GM03348 (cell line): Measurements from ENCODE around the gene RNF11.
"Not testable (repeated sequence)": the region's sequence is repeated elsewhere in the genome, so short reads cannot be mapped to it uniquely, and the experiment has no call there.

Source experiments
- DNase-seq: peaks from one replicate; pipeline ENCODE4 v3.0.0; 2012; ENCODE audit warnings: low spot score

RNF11 gene

GRCh38 chr1:51228471-51228870 lies 7.6 kb upstream of the RNF11 start:
- not testable (repeated sequence) for DNase-seq

DNA sequence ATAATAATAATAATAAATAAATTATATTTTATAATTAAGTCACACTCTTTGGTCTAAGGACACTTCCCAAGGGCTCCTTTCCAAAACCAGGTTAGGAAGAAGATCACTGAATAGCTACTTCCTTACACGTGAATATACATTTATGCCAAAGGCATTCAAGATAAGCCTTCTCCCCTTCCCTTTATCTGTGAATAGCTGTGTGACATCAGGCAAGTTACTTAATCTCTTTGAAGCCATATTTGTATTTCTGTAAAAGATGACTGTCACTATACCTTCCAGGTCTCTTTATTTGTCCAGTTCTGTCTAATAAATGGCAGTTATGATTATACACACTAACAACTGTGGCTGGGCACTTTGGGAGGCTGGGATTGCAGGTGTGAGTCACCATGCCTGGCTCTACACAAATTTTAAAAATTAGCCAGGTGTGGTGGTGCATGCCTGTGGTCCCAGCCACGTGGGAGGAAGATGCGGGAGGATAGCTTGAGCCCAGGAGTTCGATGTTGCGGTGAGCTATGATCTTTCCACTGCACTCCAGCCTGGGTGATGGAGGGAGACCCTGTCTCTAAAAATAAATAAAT lies 5.5 kb upstream of the RNF11 start:
- no peak for DNase-seq

- no peak for DNase-seq
Measured at GRCh38 chr1:51231120-51231519, 5.0 kb upstream of the RNF11 start.

DNA sequence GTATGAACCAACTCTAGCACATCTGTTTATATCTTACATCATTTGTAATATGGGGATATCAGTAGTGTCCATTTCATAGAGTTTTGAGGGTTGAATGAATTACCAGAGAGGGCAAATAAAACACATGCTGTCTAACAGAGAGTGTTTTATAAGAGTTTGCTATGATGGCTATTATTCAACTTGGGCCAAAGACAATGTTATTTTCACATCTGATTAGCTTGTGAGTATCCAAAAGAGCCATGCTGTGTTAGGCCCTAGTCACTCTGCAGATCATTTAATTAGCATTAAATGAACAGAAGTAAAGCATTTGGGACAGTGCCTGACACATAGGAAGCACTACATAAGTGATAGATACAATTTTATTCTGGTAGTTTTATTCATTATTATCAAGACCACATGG lies 4.2 kb upstream of the RNF11 start:
- DNase-seq = no peak

- DNase-seq = not testable (repeated sequence)
Measured at GRCh38 chr1:51234236-51234635, 1.8 kb upstream of the RNF11 start.

DNA sequence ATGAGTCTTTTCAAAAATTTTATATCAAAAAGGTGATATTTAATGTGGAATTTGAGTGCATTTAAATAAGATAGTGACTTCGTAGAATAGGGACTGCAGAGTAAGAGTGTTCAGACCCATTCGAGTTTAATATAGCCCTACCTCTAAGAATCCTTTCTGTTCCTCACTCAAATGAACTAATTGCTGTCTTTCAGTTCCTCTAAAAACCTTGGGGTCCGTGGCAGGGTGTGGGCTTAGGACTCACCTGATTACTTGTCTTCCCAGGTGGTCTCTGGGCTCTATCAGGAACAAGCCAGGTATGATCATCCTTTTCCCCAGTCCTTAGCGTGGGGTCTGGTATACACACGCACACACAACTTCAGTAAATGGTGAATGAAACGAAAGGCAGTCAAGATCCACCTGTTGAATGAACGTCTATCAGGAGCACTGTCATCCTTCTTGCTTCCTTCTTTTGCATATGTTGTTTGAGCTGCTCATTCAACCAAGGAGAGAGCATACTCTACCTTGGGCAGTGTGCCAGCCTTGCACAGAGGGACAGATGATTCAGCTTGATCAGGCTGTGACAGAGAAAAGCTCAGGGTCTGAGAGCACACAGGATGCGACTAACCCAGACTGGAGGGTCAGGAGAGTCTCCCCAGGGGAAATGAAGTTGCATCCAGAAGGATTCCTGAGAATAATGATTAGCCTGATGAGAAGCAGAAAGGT lies 1.2 kb upstream of the RNF11 start:
- no peak for DNase-seq

- DNase-seq = peak; percentile 49
Measured at GRCh38 chr1:51236531-51237350, 668 bp downstream of the RNF11 start.

GRCh38 chr1:51237351-51238033 lies 1.4 kb downstream of the RNF11 start:
- peak; percentile 33 for DNase-seq

DNA sequence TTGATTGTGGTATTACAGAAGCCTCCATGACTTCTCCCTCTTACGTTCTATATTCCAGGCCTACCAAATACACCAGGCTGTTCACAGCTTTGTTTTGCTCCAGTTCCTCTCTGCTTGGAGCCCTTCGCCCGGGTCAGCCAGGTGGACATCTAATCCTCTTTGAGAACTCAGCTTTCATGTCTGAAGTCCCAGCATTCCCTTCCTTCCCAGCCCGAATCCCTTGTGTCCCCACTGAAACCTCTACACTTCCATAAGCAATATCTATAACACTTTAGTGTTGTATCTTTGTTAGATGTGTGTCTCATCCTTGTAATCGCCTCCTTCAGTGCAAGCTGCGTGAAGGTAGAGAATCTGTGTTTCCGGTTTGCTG lies 1.9 kb downstream of the RNF11 start:
- DNase-seq = no peak

- DNase-seq = no peak
Measured at GRCh38 chr1:51240084-51240483, 4.0 kb downstream of the RNF11 start.

- DNase-seq = no peak
Measured at GRCh38 chr1:51241119-51241518, 5.0 kb downstream of the RNF11 start.

DNA sequence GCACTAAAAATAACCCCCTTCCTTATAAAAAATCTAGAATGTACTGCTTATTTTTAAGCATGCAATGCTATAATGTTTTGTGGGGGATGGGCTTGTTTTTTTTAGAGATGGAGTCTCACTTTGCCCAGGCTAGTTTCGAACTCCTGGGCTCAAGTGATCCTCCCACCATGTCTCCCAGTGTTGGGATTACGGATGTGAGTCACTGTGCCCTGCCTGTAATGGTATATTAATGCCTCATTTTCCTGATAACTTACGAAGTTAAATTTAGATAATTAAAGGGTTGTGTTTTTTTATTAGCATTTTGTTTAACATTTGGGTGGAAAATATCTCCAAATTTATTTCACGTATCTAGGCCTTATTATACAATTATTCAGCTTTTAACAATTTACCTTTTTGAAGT lies 6.5 kb downstream of the RNF11 start:
- DNase-seq = no peak

DNA sequence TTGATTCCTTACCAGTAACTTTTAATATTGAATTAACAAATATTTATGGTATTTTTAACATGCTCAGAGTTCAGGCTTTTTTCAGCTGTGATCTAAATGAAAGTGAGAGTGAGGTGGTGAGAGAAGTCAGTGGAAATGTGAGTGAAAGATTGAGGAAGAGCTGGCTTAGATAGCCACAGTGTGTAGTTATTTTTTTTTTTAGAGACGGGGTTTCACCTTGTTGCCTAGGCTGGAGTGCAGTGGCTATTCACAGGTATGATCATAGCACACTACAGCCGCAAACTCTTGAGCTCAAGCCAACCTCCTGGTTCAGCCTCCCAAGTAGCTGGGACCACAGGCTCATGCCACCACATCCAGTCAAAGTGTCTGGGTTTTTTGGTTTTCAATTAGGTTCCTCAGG lies 10.9 kb downstream of the RNF11 start:
- no peak for DNase-seq

DNA sequence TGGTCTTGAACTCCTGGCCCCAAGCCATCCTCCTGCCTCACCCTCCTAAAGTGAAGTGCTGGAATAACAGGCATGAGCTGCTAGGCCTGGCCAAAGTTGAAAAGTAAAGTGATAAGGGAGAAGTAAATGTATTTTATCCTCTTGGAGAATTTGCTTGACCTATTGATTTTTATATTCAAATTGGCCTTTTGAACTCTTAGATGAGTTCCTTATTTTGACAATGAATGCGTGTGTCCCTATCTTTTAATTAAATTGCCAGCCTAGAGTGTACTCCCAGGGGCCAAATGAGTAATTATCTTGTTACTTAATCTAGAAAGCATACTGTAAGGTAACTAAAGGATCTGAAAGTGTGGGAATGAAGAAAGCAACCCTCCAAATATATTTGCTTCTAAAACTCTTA lies 11.4 kb downstream of the RNF11 start:
- DNase-seq = no peak

DNA sequence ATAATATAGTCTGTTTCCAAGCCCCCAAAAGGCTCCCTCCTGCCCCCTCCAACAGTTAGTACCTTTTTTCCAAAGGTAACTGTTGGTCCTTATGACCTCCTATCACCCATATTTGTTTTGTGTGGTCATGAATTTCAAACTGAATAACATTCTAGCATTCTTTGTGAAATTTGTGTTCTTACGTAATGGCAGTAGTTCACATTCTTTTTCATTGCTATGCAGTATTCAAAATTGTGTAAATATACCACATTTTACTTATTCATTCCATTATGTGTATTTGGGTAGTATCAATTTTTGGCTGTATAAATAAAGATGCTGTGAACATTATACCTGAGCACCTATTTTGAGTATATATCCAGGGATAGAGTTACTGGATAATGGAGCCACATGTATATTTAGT lies 13.4 kb downstream of the RNF11 start:
- DNase-seq = no peak

DNA sequence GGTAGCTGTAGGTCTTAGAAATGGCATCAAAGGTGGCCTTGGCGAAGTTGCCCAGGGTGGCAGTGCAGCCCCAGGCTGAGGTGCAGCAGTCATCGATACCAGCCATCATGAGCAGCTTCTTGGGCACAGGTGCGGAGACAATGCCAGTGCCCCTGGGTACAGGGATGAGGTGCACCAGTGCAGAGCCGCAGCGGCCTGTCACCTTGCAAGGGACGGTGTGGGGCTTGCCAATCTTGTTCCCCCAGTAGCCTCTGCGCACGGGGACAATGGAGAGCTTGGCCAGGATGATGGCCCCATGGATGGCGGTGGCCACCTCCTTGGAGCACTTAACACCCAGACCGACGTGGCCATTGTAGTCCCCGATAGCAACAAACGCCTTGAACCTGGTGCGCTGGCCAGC lies 14.7 kb downstream of the RNF11 start:
- DNase-seq = not testable (repeated sequence)

- DNase-seq = not testable (repeated sequence)
Measured at GRCh38 chr1:51251165-51251564, 15.1 kb downstream of the RNF11 start.

GRCh38 chr1:51252366-51252765 lies 16.3 kb downstream of the RNF11 start:
- no peak for DNase-seq

DNA sequence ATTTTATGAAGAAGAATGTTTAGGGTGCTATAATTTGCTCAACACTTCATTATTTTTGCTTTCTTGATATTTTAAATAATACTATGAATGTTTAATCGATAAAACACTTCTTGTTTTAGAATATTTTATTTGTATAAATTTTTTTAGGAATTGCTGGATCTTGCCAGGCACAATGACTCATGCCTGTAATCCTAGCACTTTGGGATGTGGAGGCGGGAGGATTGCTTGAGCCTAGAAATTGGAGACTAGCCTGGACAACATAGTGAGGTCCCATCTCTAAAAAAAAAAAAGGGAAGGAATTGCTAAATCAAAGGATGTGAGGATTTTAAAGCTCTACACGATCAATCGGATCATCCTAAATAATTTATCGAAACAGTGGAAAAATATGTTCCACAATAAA lies 17.6 kb downstream of the RNF11 start:
- DNase-seq = no peak

DNA sequence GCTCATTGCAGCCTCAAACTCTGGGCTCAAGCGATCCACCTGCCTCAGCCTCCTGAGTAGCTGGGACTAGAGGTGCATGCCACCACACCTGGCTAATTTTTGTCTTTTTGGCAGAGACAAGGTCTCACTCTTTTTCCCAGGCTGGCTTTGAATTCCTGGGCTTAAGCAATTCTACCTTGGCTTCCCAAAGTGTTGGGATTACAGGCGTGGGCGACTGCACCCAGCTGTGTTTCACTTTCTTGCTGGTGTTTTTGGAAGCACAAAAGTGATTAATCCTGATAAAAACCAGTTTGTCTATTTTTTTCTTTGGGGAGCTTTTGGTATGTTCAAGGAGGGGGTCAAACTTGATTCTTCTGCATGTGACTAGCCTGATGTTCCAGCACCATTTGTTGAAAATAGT lies 19.3 kb downstream of the RNF11 start:
- no peak for DNase-seq

DNA sequence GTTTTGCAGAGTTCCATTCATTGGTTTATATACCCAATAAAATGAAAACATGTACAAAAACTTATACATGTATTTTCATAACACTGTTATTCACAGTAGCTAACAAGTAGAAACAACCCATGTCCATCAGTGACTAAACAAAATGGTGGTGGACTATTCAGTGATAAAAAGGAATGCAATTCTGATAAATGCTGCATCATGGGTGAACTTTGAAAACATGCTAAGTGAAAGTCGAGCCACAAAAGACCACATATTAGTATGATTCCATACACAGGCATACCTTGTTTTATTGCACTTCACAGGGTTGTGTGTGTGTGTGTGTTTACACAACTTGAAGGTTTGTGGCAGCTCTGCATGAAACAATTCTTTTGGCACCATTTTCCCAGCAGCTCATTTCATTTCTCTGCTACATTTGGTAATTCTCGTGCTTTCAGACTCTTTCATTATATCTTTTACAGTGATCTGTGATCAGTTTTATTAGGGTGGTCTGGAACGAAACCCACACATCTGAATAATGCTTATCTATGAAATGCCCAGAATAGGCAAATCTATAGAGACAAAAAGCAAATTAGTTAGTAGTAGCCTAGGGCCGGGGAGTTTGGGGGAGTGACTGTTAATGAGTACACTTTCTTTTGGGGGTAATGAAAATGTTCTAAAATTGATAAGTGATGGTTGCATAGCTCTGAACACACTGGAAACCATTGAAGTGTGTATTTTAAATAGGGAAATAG lies 27.2 kb downstream of the RNF11 start:
- no peak for DNase-seq

GRCh38 chr1:51264451-51264850 lies 28.4 kb downstream of the RNF11 start:
- peak; percentile 88 for DNase-seq
